ENCODE results near the gene FCN1. TPM values are rescaled to one million over a fixed set of nuclear protein-coding genes. Genes with fewer than 3 reads are reported as not detected.

Gene FCN1
- total and polyA plus RNA-seq, 9 of the 15 experiments (the other 6 are each of a cell fraction or from before 2014, with no cell fraction given), result not detected

- in situ Hi-C loops (cut with MboI), result no loop called here
- no peak overlapping the region for H2AFZ ChIP-seq (ENCODE audit: low read depth, low read length)
- no peak overlapping the region for H3K4me2 ChIP-seq (ENCODE audit: insufficient read depth, low read length)
- peaks cover 0 to 12% of the 10 kb centered on the region in 2 experiments; a peak in 2 of 5 replicates for H3K27me3 ChIP-seq (ENCODE audit: control insufficient read depth in 2 of 2, insufficient read depth in 2 of 2, low read length in 2 of 2)
- H3K4me1 ChIP-seq (replicated peaks in 1 of 2; ENCODE audit: control insufficient read depth in 2 of 2, insufficient read depth in 2 of 2, low read length in 2 of 2), result no peaks in the 10 kb centered on the region
- POLR2A ChIA-PET, result interaction anchor here (0.6 kb wide), 1 partner anchor 1783 kb away, joined by 4 read pairs; no protein-coding TSS in a partner anchor
- FAIRE-seq (no peak), ATAC-seq (no peak), DNase-seq (ENCODE audit: extremely low read depth in 1 of 4, low spot score in 3 of 4) (no peak)
- H3K79me2 ChIP-seq (ENCODE audit: control insufficient read depth, insufficient read depth, low read length), result no peaks in the 10 kb centered on the region
- intact Hi-C loops (cut with micrococcal nuclease), result no loop called here
- no peaks in the 10 kb centered on the region for H3K36me3 ChIP-seq (ENCODE audit: control insufficient read depth, insufficient read depth, low read length)
- no peaks in the 10 kb centered on the region for H3K9me1 ChIP-seq (ENCODE audit: control insufficient read depth, insufficient read depth, low read length)
- H3K9me3 ChIP-seq (replicated peaks; ENCODE audit: control insufficient read depth, insufficient read depth, low read depth, low read length), result no peaks in the 10 kb centered on the region
- WGBS (ENCODE audit: insufficient coverage, low coverage, missing lambda C conversion rate), result 0% methylated on average over 7 of the region's 7 CpGs
- BruUV-seq (replicated peaks), result no TSS peak
- no peak overlapping the region for H3K4me3 ChIP-seq
- CTCF ChIA-PET (ENCODE audit: low intra/inter-chr PET ratio), result no interaction called here
- H3K27ac ChIP-seq (ENCODE audit: extremely low read depth, low read depth, low read length), result no peak overlapping the region
- H4K20me1 ChIP-seq (replicated peaks; ENCODE audit: control insufficient read depth, insufficient read depth, low read length), result 0 out of 2 replicates have a peak, but pooled peaks cover 3% of the 10 kb centered on the region
- H3K9ac ChIP-seq (ENCODE audit: insufficient read depth in 1 of 2, low read depth in 2 of 2, low read length in 2 of 2), result no peak overlapping the region
- TF ChIP-seq POLR2H (tag; IDR thresholded peaks at IDR 0.05; ENCODE audit: low read depth), result no peak
- no peak for TF ChIP-seq TRIM25 (IDR thresholded peaks at IDR 0.05; ENCODE audit: borderline replicate concordance)
- TF ChIP-seq ZBTB17 (CRISPR knock-in tag; IDR thresholded peaks at IDR 0.05), result no peak
- TF ChIP-seq MTA2 (IDR thresholded peaks at IDR 0.05; ENCODE audit: low read depth), result no peak
- no peak for TF ChIP-seq MCM5 (IDR thresholded peaks at IDR 0.05; ENCODE audit: low read depth)
- no peak for TF ChIP-seq CUX1 (CRISPR knock-in tag; IDR thresholded peaks at IDR 0.05)
- no peak for TF ChIP-seq AFF4 (CRISPR knock-in tag; IDR thresholded peaks at IDR 0.05)
- no peak for TF ChIP-seq RAD21 (CRISPR knock-in tag; conservative IDR thresholded peaks at IDR 0.05 in 1 of 2, IDR thresholded peaks at IDR 0.05 in 1 of 2)
- TF ChIP-seq USF1 (CRISPR knock-in tag; IDR thresholded peaks at IDR 0.05), result no peak
Measured at GRCh38 chr9:134894136-134894860, 23.4 kb downstream of the FCN1 start.
